Upper lobe of left lung (tissue), 4 donors: Measurements from ENCODE around the gene ASB8.

Experiments used
- CTCF ChIP-seq, 6 experiments: fragments of 450-650 bp in 4 of 6; fragments of 200-600 bp in 2 of 6; sonication (generic) in 2 of 6; IDR thresholded peaks; one replicate each; pipeline ENCODE4 v1.5.1; 2016 to 2019; ENCODE audit warnings: antibody characterized with exemption in 6 of 6
- EP300 ChIP-seq, 4 donors: sonication (generic); formaldehyde crosslinking; IDR thresholded peaks; one replicate each; pipeline ENCODE4 v1.5.1; 2017; ENCODE audit warnings: antibody characterized with exemption in 4 of 4, control low read depth in 2 of 4
- POLR2A ChIP-seq, 4 donors: fragments of 450-650 bp; IDR thresholded peaks; one replicate each; pipeline ENCODE4 v1.5.1; 2016 to 2017; ENCODE audit warnings: antibody characterized with exemption in 4 of 4, mild to moderate bottlenecking in 2 of 4
- POLR2AphosphoS5 ChIP-seq, 2 donors: sonication (generic); formaldehyde crosslinking; IDR thresholded peaks; one replicate each; pipeline ENCODE4 v1.5.1; 2017; ENCODE audit warnings: antibody characterized with exemption in 2 of 2

GRCh38 chr12:48109424-48109823 is 47.9 kb downstream of the ASB8 start:
- TF ChIP-seq CTCF (IDR thresholded peaks at IDR 0.05) (no peak), POLR2A (IDR thresholded peaks at IDR 0.05) (no peak), EP300 (IDR thresholded peaks at IDR 0.05) (no peak), POLR2AphosphoS5 (IDR thresholded peaks at IDR 0.05) (no peak)
